ENCODE data around the gene GRB7.
"Not testable (repeated sequence)": the region's sequence is repeated elsewhere in the genome, so short reads cannot be mapped to it uniquely, and the experiment has no call there.

Gene GRB7

DNA sequence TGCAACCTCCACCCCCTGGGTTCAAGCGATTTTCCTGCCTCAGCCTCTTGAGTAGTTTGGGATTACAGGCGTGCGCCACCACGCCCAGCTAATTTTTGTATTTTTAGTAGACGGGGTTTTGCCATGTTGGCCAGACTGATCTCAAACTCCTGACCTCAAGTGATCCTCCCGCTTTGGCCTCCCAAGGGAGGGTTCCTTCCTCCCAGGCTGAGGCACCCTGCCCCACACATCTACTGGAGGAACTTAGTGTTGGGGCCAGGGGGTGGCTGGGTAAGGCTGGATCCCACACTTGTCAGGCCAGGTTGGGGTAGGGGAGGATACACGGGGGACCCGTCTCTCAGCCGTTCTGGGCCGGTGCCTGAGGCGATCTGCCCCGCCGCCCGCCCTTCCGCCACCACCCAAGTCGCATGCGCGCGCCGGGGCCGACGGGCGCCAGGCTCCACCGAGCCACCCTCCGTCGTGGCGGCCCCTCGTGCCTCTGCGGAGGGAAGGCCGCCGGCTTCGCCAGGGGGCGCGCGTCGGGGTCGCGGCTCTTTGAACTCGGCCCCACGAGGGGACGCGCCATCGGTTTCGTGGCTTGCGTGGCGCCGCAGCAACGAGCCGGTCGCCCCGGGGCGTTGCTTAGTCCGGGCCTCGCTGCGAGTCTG is 15.9 kb downstream of the GRB7 start:
- DNase-seq: peak; percentile 35

- DNase-seq: peak; percentile 79
Measured at GRCh38 chr17:39754161-39754957, 16.6 kb downstream of the GRB7 start.

- no peak for DNase-seq
Measured at GRCh38 chr17:39754958-39755553, 17.3 kb downstream of the GRB7 start.

GRCh38 chr17:39755554-39756379 is 18.0 kb downstream of the GRB7 start:
- DNase-seq: no peak

GRCh38 chr17:39756380-39757079 is 18.8 kb downstream of the GRB7 start:
- no peak for DNase-seq

DNA sequence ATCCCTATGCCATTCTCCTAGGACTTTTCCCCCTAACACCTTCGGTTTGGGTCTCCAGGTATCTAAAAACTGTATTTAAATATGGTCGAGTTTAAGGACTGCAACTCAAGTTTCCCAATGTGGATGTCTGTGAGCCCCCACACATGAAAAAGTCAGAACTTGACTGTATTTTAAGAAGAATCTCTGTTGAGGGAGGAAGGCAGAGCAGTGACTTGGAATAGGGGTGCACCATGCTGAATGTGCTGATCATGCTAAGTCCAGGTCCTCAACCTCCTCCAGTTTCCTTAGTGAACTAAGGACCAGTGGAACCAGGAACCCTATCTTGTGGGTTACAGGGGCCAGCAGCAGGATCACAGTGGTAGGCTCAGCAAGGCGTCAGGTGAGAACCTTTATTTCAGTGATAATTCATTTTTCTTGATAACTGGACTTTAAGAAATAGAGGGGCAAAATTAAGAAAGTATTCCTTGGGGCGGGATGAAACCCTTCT is 19.5 kb downstream of the GRB7 start:
- no peak for DNase-seq

- no peak for DNase-seq
Measured at GRCh38 chr17:39757931-39758873, 20.5 kb downstream of the GRB7 start.

DNA sequence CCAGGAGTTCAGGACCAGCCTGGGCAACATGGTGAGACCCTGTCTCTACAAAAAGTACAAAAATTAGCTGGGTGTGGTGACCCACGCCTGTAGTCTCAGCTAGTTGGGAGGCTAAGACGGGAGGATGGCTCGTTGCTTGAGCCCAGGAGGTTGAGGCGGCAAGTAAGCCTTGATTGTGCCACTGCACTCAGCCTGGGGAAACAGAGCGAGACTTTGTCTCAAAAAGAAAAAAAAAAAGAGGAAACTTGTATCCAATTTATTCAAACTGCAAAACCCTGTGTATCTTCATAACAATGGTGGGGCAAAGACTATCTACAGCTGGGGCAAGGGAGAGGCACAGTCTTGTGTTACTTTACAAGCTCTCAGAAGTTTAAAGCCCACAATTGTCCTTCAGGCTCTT is 21.5 kb downstream of the GRB7 start:
- no peak for DNase-seq

GRCh38 chr17:39761861-39762496 is 24.2 kb downstream of the GRB7 start:
- no peak for DNase-seq

- no peak for DNase-seq
Measured at GRCh38 chr17:39763051-39763820, 25.5 kb downstream of the GRB7 start.

GRCh38 chr17:39764171-39764570 is 26.4 kb downstream of the GRB7 start:
- not testable (repeated sequence) for DNase-seq

- DNase-seq: no peak
Measured at GRCh38 chr17:39765175-39765574, 27.4 kb downstream of the GRB7 start.

- DNase-seq: no peak
Measured at GRCh38 chr17:39765766-39766165, 28.0 kb downstream of the GRB7 start.

DNA sequence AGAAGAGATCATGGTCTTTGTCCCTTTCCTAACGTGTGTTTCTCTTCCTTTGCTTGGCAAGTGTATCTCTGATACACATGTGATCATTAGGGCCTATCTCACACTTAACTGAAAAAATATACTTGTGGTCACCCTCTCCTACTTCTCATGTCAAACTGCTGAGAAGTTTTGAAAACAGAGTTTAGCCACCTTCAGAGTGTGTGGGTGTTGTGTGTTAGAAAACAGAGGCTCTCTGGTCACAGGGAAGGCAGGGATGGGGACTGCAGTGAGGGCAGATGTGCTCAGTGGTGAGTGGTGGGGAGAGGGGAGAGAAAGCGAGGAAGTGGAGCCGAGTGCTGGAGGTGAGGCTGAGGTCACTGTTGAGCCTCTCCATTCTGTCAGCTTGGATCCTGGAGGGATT is 29.4 kb downstream of the GRB7 start:
- DNase-seq: no peak

GRCh38 chr17:39769974-39770587 is 32.3 kb downstream of the GRB7 start:
- DNase-seq: peak; percentile 46

DNA sequence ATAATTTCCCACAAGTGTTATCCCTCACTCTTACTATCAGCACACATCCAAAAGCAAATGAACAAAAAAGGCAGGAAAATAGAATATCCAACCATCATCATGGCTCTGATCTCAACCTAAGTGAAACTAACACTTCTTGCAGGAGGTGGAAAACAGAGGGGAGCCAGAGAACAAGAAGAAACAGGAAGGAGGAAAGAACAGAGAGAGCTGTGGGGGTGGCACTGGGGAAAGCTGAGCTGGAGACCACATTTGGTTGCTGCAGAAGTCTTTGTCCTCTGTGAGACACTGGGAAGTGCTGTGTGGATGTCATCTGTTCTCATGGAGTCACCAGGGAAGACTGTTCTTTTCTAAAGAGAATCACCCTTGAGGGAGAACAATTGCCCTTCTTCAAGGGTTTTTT is 34.7 kb downstream of the GRB7 start:
- DNase-seq: no peak

DNA sequence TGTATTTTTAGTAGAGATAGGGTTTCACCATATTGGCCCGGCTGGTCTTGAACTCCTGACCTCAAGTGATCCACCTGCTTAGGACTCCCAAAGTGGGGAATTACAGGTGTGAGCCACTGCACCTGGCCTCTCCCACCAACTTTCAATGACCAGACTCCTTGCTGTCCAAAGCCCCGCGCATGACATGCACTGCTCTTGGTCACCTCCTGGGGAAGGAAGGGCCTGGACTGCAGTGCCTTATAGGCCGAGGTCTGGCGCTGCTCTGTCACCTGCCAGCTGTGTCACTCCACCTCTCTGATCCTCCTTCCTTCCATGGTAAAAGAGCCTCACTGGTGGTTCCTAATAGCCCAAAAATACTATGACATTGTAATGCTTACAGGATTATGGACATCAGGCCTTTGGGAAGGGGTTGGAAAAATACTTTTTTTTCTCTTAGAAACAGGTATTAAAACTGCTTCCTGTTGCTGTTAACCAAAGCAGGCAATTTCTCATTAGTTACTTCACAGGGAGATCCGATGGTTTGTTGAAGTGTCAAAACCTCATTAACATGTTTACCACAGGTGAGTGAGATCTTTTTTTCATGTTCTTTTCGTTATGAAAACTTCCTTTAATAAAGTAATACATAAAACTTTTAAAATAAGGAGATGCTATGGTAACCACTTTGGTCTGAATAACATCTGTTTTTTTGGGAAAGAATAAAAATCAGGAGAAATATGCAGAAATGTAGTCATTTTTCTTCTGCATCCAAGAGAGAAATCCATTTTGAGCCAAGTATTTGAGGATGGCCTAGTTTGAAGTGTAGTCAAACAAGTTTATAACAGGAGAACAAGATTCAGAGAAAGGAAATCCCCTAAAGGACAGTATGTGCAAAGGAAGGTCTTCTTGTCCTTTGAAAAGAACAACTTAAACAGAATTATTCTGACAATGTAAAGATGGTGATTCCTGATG is 35.5 kb downstream of the GRB7 start:
- no peak for DNase-seq

DNA sequence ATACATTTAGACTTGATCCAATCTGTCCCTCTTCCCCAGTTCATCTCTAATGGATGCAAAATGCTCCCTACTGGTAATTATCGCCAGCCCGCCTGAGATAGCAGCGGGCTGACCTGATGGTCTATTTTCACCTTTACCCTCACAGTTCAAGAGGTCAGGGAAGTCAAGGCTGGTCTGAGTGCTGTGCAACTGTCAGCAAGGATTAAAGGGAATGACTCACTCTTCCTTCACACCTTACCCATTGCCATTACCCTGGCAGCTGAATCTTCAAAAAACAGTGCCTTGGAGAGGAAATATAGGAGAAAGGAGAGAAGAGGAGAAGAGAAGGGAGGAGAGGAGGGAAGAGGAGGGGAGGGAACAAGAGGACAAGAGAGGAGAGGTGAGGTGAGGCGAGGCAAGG is 36.3 kb downstream of the GRB7 start:
- DNase-seq: no peak

Measured in NCI-H526 treated with DMSO at 0.1 percent for 48 hours (cell line).